ENCODE measurements around the gene CDX1. TPM values are rescaled to one million over a fixed set of nuclear protein-coding genes. Genes with fewer than 3 reads are reported as not detected.

Gene CDX1
- total RNA-seq, 1 experiment from 2014 or later: not detected

DNA sequence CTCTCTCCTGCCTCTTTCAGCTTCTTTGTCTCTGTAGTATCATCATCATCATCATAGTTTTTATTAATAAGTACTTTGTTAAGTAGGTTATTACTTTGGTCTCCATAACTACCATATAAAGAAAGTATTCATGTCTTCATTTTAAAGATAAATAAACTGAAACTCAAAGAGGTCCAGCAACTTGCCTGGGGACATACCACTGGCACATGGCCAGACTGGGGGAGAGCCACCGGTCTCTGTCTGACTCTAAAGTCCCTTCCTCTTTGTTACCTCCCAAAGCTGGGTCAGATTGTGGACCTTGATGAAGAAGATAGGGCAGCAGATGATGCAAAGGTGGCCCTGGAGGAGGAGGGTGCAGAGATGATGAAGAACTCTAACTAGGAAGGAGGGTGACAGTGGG lies 8.5 kb downstream of the CDX1 start:
- CTCF ChIA-PET: interaction anchor here (0.7 to 5.8 kb wide), 14 partner anchors 12 to 323 kb away, joined by 3 to 35 read pairs (median 3); no protein-coding TSS in a partner anchor

DNA sequence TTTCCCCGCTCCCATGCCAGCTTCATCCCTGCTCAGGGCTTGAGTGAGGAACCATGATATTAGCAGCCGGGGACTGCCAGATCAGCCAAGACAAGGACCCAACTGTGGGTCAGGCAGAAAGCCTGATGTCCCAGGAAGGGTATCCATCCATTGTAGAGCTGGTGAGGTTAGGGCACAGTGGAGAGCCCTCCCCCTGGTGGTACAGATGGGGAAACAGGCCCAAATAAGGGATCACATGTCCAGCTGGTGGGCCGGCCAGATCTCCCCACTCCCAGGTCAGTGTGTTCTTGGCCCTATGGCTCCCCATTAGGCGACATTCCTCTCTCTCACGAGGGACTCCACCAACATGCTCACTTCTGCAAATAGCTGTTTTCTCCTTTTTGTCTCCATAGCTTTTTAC lies 9.0 kb downstream of the CDX1 start:
- H3K36me3 Mint-ChIP-seq (ENCODE audit: insufficient read depth, unreplicated experiment): no peaks in the 10 kb centered on the region
- peaks cover 4% of the 10 kb centered on the region for H3K4me1 Mint-ChIP-seq (ENCODE audit: insufficient read depth, unreplicated experiment)
- ChIA-PET POLR2A (interaction anchor here (0.6 kb wide), 1 partner anchor 31 kb away, joined by 3 read pairs; no protein-coding TSS in a partner anchor), CTCF (interaction anchor here (0.6 to 5.8 kb wide), 18 partner anchors 12 to 1980 kb away, joined by 3 to 35 read pairs (median 4); no protein-coding TSS in a partner anchor)
- no peak overlapping the region for H3K27ac Mint-ChIP-seq (ENCODE audit: low read depth, unreplicated experiment)
- no TSS peak for BruUV-seq (replicated peaks)
- intact Hi-C loops (cut with micrococcal nuclease): loop anchor here (1.0 kb wide), 1 partner anchor 45 kb away; no protein-coding TSS in a partner anchor
- no peak overlapping the region for H3K4me3 Mint-ChIP-seq (ENCODE audit: unreplicated experiment)
- peak; percentile 65 for DNase-seq (ENCODE audit: unreplicated experiment)
- TF ChIP-seq, protein P1, sequence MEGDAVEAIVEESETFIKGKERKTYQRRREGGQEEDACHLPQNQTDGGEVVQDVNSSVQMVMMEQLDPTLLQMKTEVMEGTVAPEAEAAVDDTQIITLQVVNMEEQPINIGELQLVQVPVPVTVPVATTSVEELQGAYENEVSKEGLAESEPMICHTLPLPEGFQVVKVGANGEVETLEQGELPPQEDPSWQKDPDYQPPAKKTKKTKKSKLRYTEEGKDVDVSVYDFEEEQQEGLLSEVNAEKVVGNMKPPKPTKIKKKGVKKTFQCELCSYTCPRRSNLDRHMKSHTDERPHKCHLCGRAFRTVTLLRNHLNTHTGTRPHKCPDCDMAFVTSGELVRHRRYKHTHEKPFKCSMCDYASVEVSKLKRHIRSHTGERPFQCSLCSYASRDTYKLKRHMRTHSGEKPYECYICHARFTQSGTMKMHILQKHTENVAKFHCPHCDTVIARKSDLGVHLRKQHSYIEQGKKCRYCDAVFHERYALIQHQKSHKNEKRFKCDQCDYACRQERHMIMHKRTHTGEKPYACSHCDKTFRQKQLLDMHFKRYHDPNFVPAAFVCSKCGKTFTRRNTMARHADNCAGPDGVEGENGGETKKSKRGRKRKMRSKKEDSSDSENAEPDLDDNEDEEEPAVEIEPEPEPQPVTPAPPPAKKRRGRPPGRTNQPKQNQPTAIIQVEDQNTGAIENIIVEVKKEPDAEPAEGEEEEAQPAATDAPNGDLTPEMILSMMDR (IDR thresholded peaks at IDR 0.05; ENCODE audit: unreplicated experiment): peak; percentile 45
- peaks cover 5% of the 10 kb centered on the region for H3K27me3 Mint-ChIP-seq (ENCODE audit: insufficient read depth, unreplicated experiment)
- H3K9me3 Mint-ChIP-seq (ENCODE audit: unreplicated experiment): no peaks in the 10 kb centered on the region

More for the DNA sequence above, 8.5 kb downstream of the CDX1 start:
- H3K4me3 Mint-ChIP-seq (ENCODE audit: unreplicated experiment): no peak overlapping the region
- TF ChIP-seq, protein P1 (IDR thresholded peaks at IDR 0.05; ENCODE audit: unreplicated experiment): no peak
- POLR2A ChIA-PET: no interaction called here
- H3K4me1 Mint-ChIP-seq (ENCODE audit: insufficient read depth, unreplicated experiment): no peaks in the 10 kb centered on the region
- no TSS peak for BruUV-seq (replicated peaks)
- H3K27me3 Mint-ChIP-seq (ENCODE audit: insufficient read depth, unreplicated experiment): peaks cover 10% of the 10 kb centered on the region
- no peaks in the 10 kb centered on the region for H3K9me3 Mint-ChIP-seq (ENCODE audit: unreplicated experiment)
- intact Hi-C loops (cut with micrococcal nuclease): loop anchor here (1.0 kb wide), 1 partner anchor 45 kb away; no protein-coding TSS in a partner anchor
- no peaks in the 10 kb centered on the region for H3K36me3 Mint-ChIP-seq (ENCODE audit: insufficient read depth, unreplicated experiment)
- H3K27ac Mint-ChIP-seq (ENCODE audit: low read depth, unreplicated experiment): no peak overlapping the region
- no peak for DNase-seq (ENCODE audit: unreplicated experiment)

DNA sequence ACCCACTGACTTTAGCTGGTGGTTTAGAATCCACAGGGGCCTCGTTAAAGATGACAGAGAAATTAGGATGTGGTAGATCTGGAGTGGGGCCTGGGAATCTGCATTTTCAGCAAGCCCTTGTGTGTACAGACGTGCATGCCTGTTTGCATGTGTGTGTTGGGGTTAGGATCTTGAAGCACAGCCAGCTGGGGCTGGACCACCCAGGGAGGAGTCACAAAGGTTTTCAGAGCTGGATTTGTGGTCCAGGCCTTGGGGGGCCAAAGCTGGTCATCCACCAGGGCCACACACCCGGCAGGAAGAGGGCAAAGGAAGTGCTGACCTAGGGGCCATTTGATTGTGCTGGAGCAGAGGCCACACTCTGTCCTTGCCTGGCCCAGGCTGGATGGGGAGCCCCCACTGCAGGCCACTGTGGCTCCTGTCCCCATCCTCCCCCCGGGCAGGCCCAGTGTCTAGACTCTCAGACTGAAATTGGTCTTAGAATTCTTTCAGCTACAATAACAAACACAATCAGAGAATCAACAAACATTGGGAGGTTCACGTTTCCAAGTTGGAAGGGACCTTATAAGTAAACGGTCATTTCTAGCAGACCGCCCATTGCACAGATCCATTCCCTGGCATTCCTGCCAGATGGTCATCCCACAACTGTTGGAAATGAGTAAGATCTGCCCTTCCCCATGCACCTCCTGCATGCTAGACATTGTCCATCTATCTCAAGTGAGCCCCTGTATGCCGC lies 10.3 kb downstream of the CDX1 start:
- DNase-seq (ENCODE audit: unreplicated experiment): no peak
- ChIA-PET CTCF (interaction anchor here (0.6 to 5.8 kb wide), 7 partner anchors 14 to 1714 kb away, joined by 3 to 35 read pairs (median 3); no protein-coding TSS in a partner anchor), POLR2A (no interaction called here)
- Mint-ChIP-seq H3K27ac (ENCODE audit: low read depth, unreplicated experiment) (no peak overlapping the region), H3K9me3 (ENCODE audit: unreplicated experiment) (no peaks in the 10 kb centered on the region), H3K4me1 (ENCODE audit: insufficient read depth, unreplicated experiment) (peaks cover 13% of the 10 kb centered on the region), H3K36me3 (ENCODE audit: insufficient read depth, unreplicated experiment) (no peaks in the 10 kb centered on the region), H3K27me3 (ENCODE audit: insufficient read depth, unreplicated experiment) (no peaks in the 10 kb centered on the region), H3K4me3 (ENCODE audit: unreplicated experiment) (no peak overlapping the region)
- intact Hi-C loops (cut with micrococcal nuclease): no loop called here
- no TSS peak for BruUV-seq (replicated peaks)
- TF ChIP-seq, protein P1 (IDR thresholded peaks at IDR 0.05; ENCODE audit: unreplicated experiment): no peak

DNA sequence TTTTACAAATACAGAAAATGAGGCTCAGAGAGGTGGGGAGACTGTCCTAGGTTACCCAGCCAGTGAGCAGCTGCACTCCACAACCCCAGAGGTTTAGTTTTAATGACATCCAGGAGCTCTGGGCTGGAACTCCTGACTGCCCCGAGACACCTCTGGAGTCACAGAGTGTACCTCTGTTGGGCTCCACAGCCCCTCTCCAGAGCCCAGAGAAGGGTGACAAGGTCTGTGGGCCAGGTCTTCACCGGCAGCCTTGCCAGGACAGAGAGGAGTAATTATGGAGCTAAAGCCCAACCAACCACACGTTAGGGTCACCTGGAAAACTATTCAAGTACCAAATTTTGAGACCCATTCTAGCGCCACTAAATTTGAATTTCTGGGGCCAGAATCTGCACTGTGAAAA lies 11.1 kb downstream of the CDX1 start:
- ChIA-PET CTCF (interaction anchor here (0.6 to 1.4 kb wide), 5 partner anchors 16 to 1713 kb away, joined by 3 to 8 read pairs (median 3); no protein-coding TSS in a partner anchor), POLR2A (no interaction called here)
- Mint-ChIP-seq H3K36me3 (ENCODE audit: insufficient read depth, unreplicated experiment) (no peaks in the 10 kb centered on the region), H3K27ac (ENCODE audit: low read depth, unreplicated experiment) (no peak overlapping the region), H3K9me3 (ENCODE audit: unreplicated experiment) (no peaks in the 10 kb centered on the region), H3K4me3 (ENCODE audit: unreplicated experiment) (no peak overlapping the region), H3K4me1 (ENCODE audit: insufficient read depth, unreplicated experiment) (peaks cover 13% of the 10 kb centered on the region), H3K27me3 (ENCODE audit: insufficient read depth, unreplicated experiment) (no peaks in the 10 kb centered on the region)
- intact Hi-C loops (cut with micrococcal nuclease): no loop called here
- BruUV-seq (replicated peaks): no TSS peak
- TF ChIP-seq, protein P1 (IDR thresholded peaks at IDR 0.05; ENCODE audit: unreplicated experiment): no peak
- no peak for DNase-seq (ENCODE audit: unreplicated experiment)

All from MCF 10A (cell line).